Measurements from ENCODE around the gene RASAL2. TPM values are rescaled to one million over a fixed set of nuclear protein-coding genes. Genes with fewer than 3 reads are reported as not detected.
"Not testable (repeated sequence)": the region's sequence is repeated elsewhere in the genome, so short reads cannot be mapped to it uniquely, and the experiment has no call there.

RASAL2 gene
- total RNA-seq, 5 donors from 2014 or later (not counting 1 experiment from before 2014, with no cell fraction given), result 0.05 to 0.19 (median 0.11) TPM; not detected in 1

DNA sequence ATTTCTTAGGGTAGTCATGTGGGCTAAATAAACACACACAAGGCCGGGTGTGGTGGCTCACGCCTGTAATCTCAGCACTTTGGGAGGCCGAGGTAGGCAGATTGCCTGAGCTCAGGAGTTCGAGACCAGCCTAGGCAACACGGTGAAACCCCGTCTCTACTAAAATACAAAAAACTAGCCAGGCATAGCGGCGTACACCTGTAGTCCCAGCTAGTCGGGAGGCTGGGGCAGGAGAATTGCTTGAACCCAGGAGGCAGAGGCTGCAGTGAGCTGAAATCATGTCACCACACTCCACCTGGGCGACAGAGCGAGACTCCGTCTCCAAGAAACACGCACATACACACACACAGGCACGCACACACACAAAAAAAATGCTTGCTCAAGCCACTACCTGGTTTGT lies 409.4 kb downstream of the RASAL2 start:
- H3K27me3 ChIP-seq (replicated peaks in 1 of 2; ENCODE audit: control insufficient read depth in 2 of 2, extremely low read depth in 1 of 2, insufficient read depth in 2 of 2, low read length in 1 of 2), result peaks cover 0 to 26% of the 10 kb centered on the region in 2 experiments
- H3K36me3 ChIP-seq (ENCODE audit: control insufficient read depth in 2 of 2, extremely low read depth in 1 of 2, insufficient read depth in 1 of 2, low read length in 1 of 2); DNase-seq; H3K9me3 ChIP-seq; H3K27ac ChIP-seq (ENCODE audit: low read length); H3K27ac Mint-ChIP-seq; H3K4me3 ChIP-seq (ENCODE audit: control insufficient read depth in 1 of 2, extremely low read depth in 1 of 2, low read length in 1 of 2); H3K36me3 Mint-ChIP-seq; ATAC-seq (replicated peaks in 1 of 4); H3K4me3 Mint-ChIP-seq; H3K4me1 ChIP-seq (ENCODE audit: control insufficient read depth in 1 of 2, extremely low read depth in 1 of 2, insufficient read depth in 2 of 2, low read length in 2 of 2); POLR2A ChIA-PET; CTCF ChIA-PET; H3K9me3 Mint-ChIP-seq; H3K4me1 Mint-ChIP-seq: not testable (repeated sequence)
- 89% methylated on average over 11 of the region's 14 CpGs for WGBS (ENCODE audit: insufficient coverage)
- peaks cover 5 to 19% of the 10 kb centered on the region in 2 donors for H3K27me3 Mint-ChIP-seq

DNA sequence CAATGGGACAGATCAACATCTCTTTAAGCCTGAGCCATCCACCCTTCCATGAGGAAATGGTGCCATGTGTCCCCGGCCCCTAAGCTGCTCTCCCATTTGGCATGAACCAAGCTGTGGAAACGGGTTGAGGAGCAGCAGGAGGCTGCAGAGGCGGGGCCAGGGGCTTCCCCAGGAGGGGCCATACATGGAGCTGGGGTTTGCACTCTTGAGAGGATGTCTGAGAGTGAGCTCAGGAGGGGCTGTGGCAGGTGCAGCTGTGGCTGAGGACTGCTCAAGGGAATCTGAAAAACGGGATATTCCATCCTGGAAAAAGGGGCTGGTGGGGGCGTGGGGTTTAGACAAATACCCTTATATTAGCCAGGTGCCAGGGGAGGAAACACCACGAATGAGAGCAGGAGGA lies 409.9 kb downstream of the RASAL2 start:
- CTCF ChIA-PET, result no interaction called here
- Mint-ChIP-seq H3K27me3 (peaks cover 5 to 19% of the 10 kb centered on the region in 2 donors), H3K27ac (no peak overlapping the region), H3K9me3 (no peaks in the 10 kb centered on the region), H3K4me3 (no peak overlapping the region), H3K4me1 (no peaks in the 10 kb centered on the region), H3K36me3 (no peaks in the 10 kb centered on the region)
- no peak for ATAC-seq (replicated peaks in 1 of 4)
- H3K27ac ChIP-seq (ENCODE audit: low read length), result no peak overlapping the region
- no peaks in the 10 kb centered on the region for H3K4me1 ChIP-seq (ENCODE audit: control insufficient read depth in 1 of 2, extremely low read depth in 1 of 2, insufficient read depth in 2 of 2, low read length in 2 of 2)
- 31% methylated on average over 3 of the region's 6 CpGs for WGBS (ENCODE audit: insufficient coverage)
- H3K9me3 ChIP-seq, result no peaks in the 10 kb centered on the region
- no peak overlapping the region for H3K4me3 ChIP-seq (ENCODE audit: control insufficient read depth in 1 of 2, extremely low read depth in 1 of 2, low read length in 1 of 2)
- H3K36me3 ChIP-seq (ENCODE audit: control insufficient read depth in 2 of 2, extremely low read depth in 1 of 2, insufficient read depth in 1 of 2, low read length in 1 of 2), result no peaks in the 10 kb centered on the region
- POLR2A ChIA-PET, result no interaction called here
- no peak for DNase-seq
- peaks cover 0 to 26% of the 10 kb centered on the region in 2 experiments for H3K27me3 ChIP-seq (replicated peaks in 1 of 2; ENCODE audit: control insufficient read depth in 2 of 2, extremely low read depth in 1 of 2, insufficient read depth in 2 of 2, low read length in 1 of 2)

DNA sequence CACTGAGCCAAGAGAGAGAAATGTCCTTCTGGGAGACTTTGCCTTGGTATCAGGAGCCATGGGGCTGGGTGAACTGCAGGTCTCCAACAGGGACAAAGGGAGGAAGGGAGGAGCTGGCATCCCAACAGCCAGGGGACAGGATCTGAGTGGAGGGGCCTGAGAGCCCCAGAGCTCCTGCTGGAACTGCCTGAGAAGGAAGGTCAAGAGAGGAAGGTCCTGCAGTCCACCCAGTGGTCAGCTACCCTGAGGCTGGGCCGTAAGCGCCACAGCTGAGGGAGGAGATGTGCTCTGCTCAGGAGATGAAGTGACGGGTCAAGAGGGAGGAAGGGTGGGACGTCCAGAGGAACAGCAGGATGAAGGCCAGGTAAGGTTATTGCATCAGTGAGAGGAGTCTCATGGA lies 410.4 kb downstream of the RASAL2 start:
- ChIA-PET CTCF (no interaction called here), POLR2A (no interaction called here)
- H3K27me3 ChIP-seq (replicated peaks in 1 of 2; ENCODE audit: control insufficient read depth in 2 of 2, extremely low read depth in 1 of 2, insufficient read depth in 2 of 2, low read length in 1 of 2), result peaks cover 0 to 26% of the 10 kb centered on the region in 2 experiments
- Mint-ChIP-seq H3K36me3 (no peaks in the 10 kb centered on the region), H3K9me3 (no peaks in the 10 kb centered on the region), H3K4me1 (no peaks in the 10 kb centered on the region), H3K4me3 (no peak overlapping the region), H3K27me3 (peaks cover 5 to 19% of the 10 kb centered on the region in 2 donors), H3K27ac (no peak overlapping the region)
- DNase-seq (no peak), ATAC-seq (replicated peaks in 1 of 4) (no peak)
- no peak overlapping the region for H3K27ac ChIP-seq (ENCODE audit: low read length)
- no peaks in the 10 kb centered on the region for H3K36me3 ChIP-seq (ENCODE audit: control insufficient read depth in 2 of 2, extremely low read depth in 1 of 2, insufficient read depth in 1 of 2, low read length in 1 of 2)
- 83% methylated on average over 4 of the region's 4 CpGs for WGBS (ENCODE audit: insufficient coverage)
- H3K9me3 ChIP-seq, result no peaks in the 10 kb centered on the region
- H3K4me3 ChIP-seq (ENCODE audit: control insufficient read depth in 1 of 2, extremely low read depth in 1 of 2, low read length in 1 of 2), result no peak overlapping the region
- no peaks in the 10 kb centered on the region for H3K4me1 ChIP-seq (ENCODE audit: control insufficient read depth in 1 of 2, extremely low read depth in 1 of 2, insufficient read depth in 2 of 2, low read length in 2 of 2)

DNA sequence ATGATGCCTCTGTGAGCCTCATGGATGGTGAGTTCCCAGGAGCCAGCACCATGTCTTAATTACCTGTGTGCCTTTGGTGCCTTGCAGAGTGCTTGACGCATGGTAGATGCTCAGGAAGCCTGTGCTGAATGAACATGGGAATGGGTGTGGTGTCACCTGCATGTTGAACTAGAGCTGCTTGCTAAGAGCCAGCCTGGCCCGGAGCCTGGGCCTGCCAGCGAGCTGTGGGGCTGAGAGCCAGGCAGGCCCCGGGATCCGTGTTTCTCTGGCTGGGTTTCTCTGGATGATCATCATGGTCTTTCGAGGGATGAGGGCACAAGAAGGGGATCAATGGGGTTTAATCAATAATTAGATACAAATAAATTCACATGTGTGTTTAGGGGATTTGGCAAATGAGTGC lies 412.3 kb downstream of the RASAL2 start:
- Histone ChIP-seq H3K36me3 (ENCODE audit: control insufficient read depth in 2 of 2, extremely low read depth in 1 of 2, insufficient read depth in 1 of 2, low read length in 1 of 2) (no peaks in the 10 kb centered on the region), H3K4me3 (ENCODE audit: control insufficient read depth in 1 of 2, extremely low read depth in 1 of 2, low read length in 1 of 2) (no peak overlapping the region), H3K9me3 (no peaks in the 10 kb centered on the region), H3K27ac (ENCODE audit: low read length) (no peak overlapping the region), H3K27me3 (replicated peaks in 1 of 2; ENCODE audit: control insufficient read depth in 2 of 2, extremely low read depth in 1 of 2, insufficient read depth in 2 of 2, low read length in 1 of 2) (peaks cover 0 to 28% of the 10 kb centered on the region in 2 experiments), H3K4me1 (ENCODE audit: control insufficient read depth in 1 of 2, extremely low read depth in 1 of 2, insufficient read depth in 2 of 2, low read length in 2 of 2) (no peaks in the 10 kb centered on the region)
- Mint-ChIP-seq H3K36me3 (no peaks in the 10 kb centered on the region), H3K4me1 (no peaks in the 10 kb centered on the region), H3K27me3 (peaks cover 5 to 19% of the 10 kb centered on the region in 2 donors), H3K4me3 (no peak overlapping the region), H3K9me3 (no peaks in the 10 kb centered on the region), H3K27ac (no peak overlapping the region)
- ChIA-PET POLR2A (no interaction called here), CTCF (interaction anchor here in 1 of 2 donors (0.7 kb wide), 1 partner anchor 499 kb away, joined by 4 read pairs; no protein-coding TSS in a partner anchor)
- WGBS (ENCODE audit: insufficient coverage), result 94% methylated on average over 5 of the region's 6 CpGs
- no peak for ATAC-seq (replicated peaks in 1 of 4)
- no peak for DNase-seq

GRCh38 chr1:178506669-178507068 lies 412.8 kb downstream of the RASAL2 start:
- H3K4me1 Mint-ChIP-seq, result no peaks in the 10 kb centered on the region
- CTCF ChIA-PET, result no interaction called here
- POLR2A ChIA-PET, result no interaction called here

DNA sequence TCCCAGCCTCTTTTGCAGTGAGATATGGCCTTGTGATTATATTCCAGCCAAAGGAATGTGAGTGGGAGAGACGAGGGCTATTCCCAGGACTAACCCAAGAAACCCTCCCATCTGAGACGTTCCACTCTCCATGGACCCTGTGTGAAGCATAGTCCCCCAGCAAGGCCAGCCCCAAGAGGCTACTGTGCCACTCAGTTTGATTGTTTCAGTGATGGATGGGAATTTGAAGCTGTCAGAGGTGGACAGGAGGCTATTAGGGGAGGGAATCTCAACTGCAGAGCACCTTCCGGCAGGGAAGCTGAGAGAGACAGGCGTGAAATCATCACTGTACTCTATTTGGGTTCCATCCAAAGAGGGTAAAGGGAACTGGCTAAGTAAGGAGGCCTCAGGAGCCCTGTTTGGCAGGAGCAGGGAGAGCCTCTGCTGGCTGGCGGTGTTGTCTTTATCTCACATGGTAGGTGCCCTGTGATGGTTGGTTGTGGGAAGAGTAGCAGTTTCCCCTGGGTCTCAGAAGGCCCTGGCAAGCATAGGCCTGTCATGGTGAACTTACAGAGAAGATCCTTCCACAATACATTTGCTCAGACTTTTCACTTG lies 415.6 kb downstream of the RASAL2 start:
- no peak overlapping the region for H3K27ac ChIP-seq (ENCODE audit: low read length)
- no peaks in the 10 kb centered on the region for H3K4me1 ChIP-seq (ENCODE audit: control insufficient read depth in 1 of 2, extremely low read depth in 1 of 2, insufficient read depth in 2 of 2, low read length in 2 of 2)
- ChIA-PET POLR2A (no interaction called here), CTCF (no interaction called here)
- peaks cover 0 to 5% of the 10 kb centered on the region in 2 experiments for H3K27me3 ChIP-seq (replicated peaks in 1 of 2; ENCODE audit: control insufficient read depth in 2 of 2, extremely low read depth in 1 of 2, insufficient read depth in 2 of 2, low read length in 1 of 2)
- no peak for ATAC-seq (replicated peaks in 1 of 4)
- no peak for DNase-seq
- Mint-ChIP-seq H3K4me1 (no peaks in the 10 kb centered on the region), H3K27me3 (peaks cover 0 to 2% of the 10 kb centered on the region in 2 donors), H3K36me3 (no peaks in the 10 kb centered on the region), H3K27ac (no peak overlapping the region), H3K9me3 (no peaks in the 10 kb centered on the region), H3K4me3 (no peak overlapping the region)
- WGBS (ENCODE audit: insufficient coverage), result 68% methylated on average over 3 of the region's 5 CpGs
- no peak overlapping the region for H3K4me3 ChIP-seq (ENCODE audit: control insufficient read depth in 1 of 2, extremely low read depth in 1 of 2, low read length in 1 of 2)
- H3K36me3 ChIP-seq (ENCODE audit: control insufficient read depth in 2 of 2, extremely low read depth in 1 of 2, insufficient read depth in 1 of 2, low read length in 1 of 2), result no peaks in the 10 kb centered on the region
- no peaks in the 10 kb centered on the region for H3K9me3 ChIP-seq

More at GRCh38 chr1:178506669-178507068, 412.8 kb downstream of the RASAL2 start:
- Mint-ChIP-seq H3K36me3 (no peaks in the 10 kb centered on the region), H3K27me3 (peaks cover 5 to 19% of the 10 kb centered on the region in 2 donors), H3K27ac (no peak overlapping the region), H3K9me3 (no peaks in the 10 kb centered on the region), H3K4me3 (no peak overlapping the region)
- WGBS (ENCODE audit: insufficient coverage), result 63% methylated on average over 6 of the region's 6 CpGs
- Histone ChIP-seq H3K27ac (ENCODE audit: low read length) (no peak overlapping the region), H3K4me3 (ENCODE audit: control insufficient read depth in 1 of 2, extremely low read depth in 1 of 2, low read length in 1 of 2) (no peak overlapping the region), H3K4me1 (ENCODE audit: control insufficient read depth in 1 of 2, extremely low read depth in 1 of 2, insufficient read depth in 2 of 2, low read length in 2 of 2) (no peaks in the 10 kb centered on the region), H3K27me3 (replicated peaks in 1 of 2; ENCODE audit: control insufficient read depth in 2 of 2, extremely low read depth in 1 of 2, insufficient read depth in 2 of 2, low read length in 1 of 2) (peaks cover 0 to 28% of the 10 kb centered on the region in 2 experiments), H3K9me3 (no peaks in the 10 kb centered on the region), H3K36me3 (ENCODE audit: control insufficient read depth in 2 of 2, extremely low read depth in 1 of 2, insufficient read depth in 1 of 2, low read length in 1 of 2) (no peaks in the 10 kb centered on the region)
- DNase-seq (no peak), ATAC-seq (replicated peaks in 1 of 4) (no peak)

- 87% methylated on average over 3 of the region's 4 CpGs for WGBS (ENCODE audit: insufficient coverage)
- Mint-ChIP-seq H3K27ac (no peak overlapping the region), H3K36me3 (no peaks in the 10 kb centered on the region), H3K4me3 (no peak overlapping the region), H3K9me3 (no peaks in the 10 kb centered on the region), H3K27me3 (peaks cover 0 to 2% of the 10 kb centered on the region in 2 donors), H3K4me1 (no peaks in the 10 kb centered on the region)
- H3K4me3 ChIP-seq (ENCODE audit: control insufficient read depth in 1 of 2, extremely low read depth in 1 of 2, low read length in 1 of 2), result no peak overlapping the region
- ChIA-PET POLR2A (no interaction called here), CTCF (no interaction called here)
- ATAC-seq (replicated peaks in 1 of 4) (no peak), DNase-seq (no peak)
- H3K27ac ChIP-seq (ENCODE audit: low read length), result no peak overlapping the region
- no peaks in the 10 kb centered on the region for H3K36me3 ChIP-seq (ENCODE audit: control insufficient read depth in 2 of 2, extremely low read depth in 1 of 2, insufficient read depth in 1 of 2, low read length in 1 of 2)
- H3K9me3 ChIP-seq, result no peaks in the 10 kb centered on the region
- peaks cover 0 to 5% of the 10 kb centered on the region in 2 experiments for H3K27me3 ChIP-seq (replicated peaks in 1 of 2; ENCODE audit: control insufficient read depth in 2 of 2, extremely low read depth in 1 of 2, insufficient read depth in 2 of 2, low read length in 1 of 2)
- H3K4me1 ChIP-seq (ENCODE audit: control insufficient read depth in 1 of 2, extremely low read depth in 1 of 2, insufficient read depth in 2 of 2, low read length in 2 of 2), result no peaks in the 10 kb centered on the region
Observed at GRCh38 chr1:178510155-178510554, 416.3 kb downstream of the RASAL2 start.

All from T-cell (primary cell).